ENCODE data around the gene ABCA3.

ABCA3 gene

DNA sequence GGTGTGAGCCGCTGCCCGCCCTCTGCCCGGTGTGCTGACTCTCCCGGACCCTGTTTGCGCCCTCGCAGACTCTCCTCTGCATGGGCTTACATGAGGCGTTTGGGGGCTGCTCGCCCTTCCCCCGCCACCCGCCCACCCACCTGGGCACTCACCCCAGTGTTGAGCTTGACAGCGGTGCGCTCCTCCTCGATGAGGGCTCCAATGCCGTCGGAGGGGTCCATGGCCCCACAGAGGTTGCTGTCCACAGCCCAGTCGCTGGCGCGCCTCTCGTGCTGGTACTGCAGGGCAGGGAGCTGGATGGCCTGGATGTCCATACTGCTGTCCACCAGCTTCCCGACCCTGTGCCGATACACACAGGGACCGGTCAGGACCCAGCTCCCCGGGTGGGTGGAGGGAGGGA lies 51.2 kb downstream of the ABCA3 start:
- no peak for DNase-seq (ENCODE audit: low read depth, low spot score)
- Histone ChIP-seq H3K27me3 (ENCODE audit: control insufficient read depth, insufficient read depth, low read length) (no peaks in the 10 kb centered on the region), H3K27ac (ENCODE audit: low read length) (no peak overlapping the region), H3K4me3 (ENCODE audit: low read length) (no peak overlapping the region), H3K36me3 (ENCODE audit: control insufficient read depth, insufficient read depth, low read length) (no peaks in the 10 kb centered on the region), H3K9me3 (ENCODE audit: control insufficient read depth, insufficient read depth, low read length) (no peaks in the 10 kb centered on the region), H3K4me1 (ENCODE audit: control insufficient read depth, insufficient read depth, low read length) (no peaks in the 10 kb centered on the region)
- WGBS (ENCODE audit: insufficient coverage, insufficient read length) = no CpG with 5 or more reads among the region's 23 CpGs

DNA sequence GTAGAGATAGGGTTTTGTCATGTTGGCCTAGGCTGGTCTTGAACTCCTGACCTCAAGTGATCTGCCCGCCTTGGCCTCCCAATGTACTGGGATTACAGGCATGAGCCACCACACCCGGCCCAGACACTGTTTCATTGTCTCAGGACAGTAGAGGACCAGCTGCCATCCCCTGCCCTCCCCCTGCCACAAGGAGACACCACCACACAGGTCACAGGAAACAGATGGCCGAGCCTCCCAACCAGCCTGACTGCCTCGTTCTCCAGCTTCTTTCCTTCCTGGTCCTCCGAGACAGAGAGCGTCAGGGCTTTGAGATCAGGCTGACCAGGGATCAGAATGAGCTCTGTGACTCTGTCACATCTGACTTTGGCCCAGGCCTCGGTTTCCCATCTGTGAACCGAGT lies 51.8 kb downstream of the ABCA3 start:
- Histone ChIP-seq H3K36me3 (ENCODE audit: control insufficient read depth, insufficient read depth, low read length) (no peaks in the 10 kb centered on the region), H3K9me3 (ENCODE audit: control insufficient read depth, insufficient read depth, low read length) (no peaks in the 10 kb centered on the region), H3K27ac (ENCODE audit: low read length) (no peak overlapping the region), H3K4me3 (ENCODE audit: low read length) (no peak overlapping the region), H3K4me1 (ENCODE audit: control insufficient read depth, insufficient read depth, low read length) (no peaks in the 10 kb centered on the region), H3K27me3 (ENCODE audit: control insufficient read depth, insufficient read depth, low read length) (no peaks in the 10 kb centered on the region)
- DNase-seq (ENCODE audit: low read depth, low spot score) = no peak
- WGBS (ENCODE audit: insufficient coverage, insufficient read length) = no CpG with 5 or more reads among the region's 8 CpGs

DNA sequence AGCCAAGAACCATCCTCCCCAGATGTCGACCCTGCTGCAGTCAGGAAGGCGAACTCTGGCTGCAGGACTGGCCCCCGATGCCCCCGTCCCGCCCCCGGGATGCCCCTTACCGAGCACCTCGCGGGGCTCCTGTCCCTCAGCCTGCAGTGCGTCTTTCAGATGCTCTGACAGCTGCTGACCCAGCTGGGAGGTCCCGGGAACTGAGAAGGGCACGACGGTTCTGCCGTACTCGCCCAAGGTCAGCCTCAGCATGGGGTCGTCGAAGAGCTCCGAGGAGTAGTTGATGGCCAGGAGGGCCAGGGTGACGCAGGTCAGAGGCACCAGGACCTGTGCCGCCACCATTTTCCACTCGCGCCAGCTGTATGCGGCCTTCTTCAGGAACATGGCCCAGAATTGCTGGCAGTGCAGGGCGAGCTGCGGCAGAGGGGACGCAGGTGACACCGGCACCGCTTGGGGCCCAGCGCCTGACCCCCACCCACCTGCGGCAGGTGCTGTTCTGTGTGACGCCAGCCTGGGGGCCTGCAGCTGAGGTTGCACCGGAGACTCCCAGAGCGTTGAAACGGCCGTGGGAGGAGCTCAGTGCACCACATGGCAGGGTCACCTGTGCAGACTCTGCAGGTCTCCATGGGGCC lies 52.5 kb downstream of the ABCA3 start:
- Histone ChIP-seq H3K4me3 (ENCODE audit: low read length) (no peak overlapping the region), H3K4me1 (ENCODE audit: control insufficient read depth, insufficient read depth, low read length) (no peaks in the 10 kb centered on the region), H3K27me3 (ENCODE audit: control insufficient read depth, insufficient read depth, low read length) (no peaks in the 10 kb centered on the region), H3K27ac (ENCODE audit: low read length) (no peak overlapping the region), H3K9me3 (ENCODE audit: control insufficient read depth, insufficient read depth, low read length) (no peaks in the 10 kb centered on the region), H3K36me3 (ENCODE audit: control insufficient read depth, insufficient read depth, low read length) (no peaks in the 10 kb centered on the region)
- DNase-seq (ENCODE audit: low read depth, low spot score) = no peak
- no CpG with 5 or more reads among the region's 35 CpGs for WGBS (ENCODE audit: insufficient coverage, insufficient read length)

DNA sequence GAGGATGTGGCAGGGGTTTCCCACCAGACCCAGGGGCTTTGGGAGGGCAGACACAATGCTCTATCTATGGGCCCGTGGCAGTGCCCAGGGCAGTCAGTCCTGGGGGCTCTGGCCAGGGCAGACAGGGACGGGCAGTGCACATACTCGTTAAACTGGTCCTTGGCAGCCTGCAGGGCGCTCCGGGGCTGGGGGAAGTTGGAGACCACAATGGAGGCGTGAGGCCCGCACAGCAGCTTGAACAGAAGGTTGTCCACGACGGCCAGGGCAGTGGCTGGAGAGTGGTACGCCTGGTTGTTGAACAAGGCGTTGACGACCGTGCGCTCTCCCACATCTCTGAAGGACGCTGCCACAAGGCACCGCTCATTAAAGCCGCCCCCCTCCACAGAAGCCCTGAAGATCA lies 54.0 kb downstream of the ABCA3 start:
- no peaks in the 10 kb centered on the region for H3K36me3 ChIP-seq (ENCODE audit: control insufficient read depth, insufficient read depth, low read length)

DNA sequence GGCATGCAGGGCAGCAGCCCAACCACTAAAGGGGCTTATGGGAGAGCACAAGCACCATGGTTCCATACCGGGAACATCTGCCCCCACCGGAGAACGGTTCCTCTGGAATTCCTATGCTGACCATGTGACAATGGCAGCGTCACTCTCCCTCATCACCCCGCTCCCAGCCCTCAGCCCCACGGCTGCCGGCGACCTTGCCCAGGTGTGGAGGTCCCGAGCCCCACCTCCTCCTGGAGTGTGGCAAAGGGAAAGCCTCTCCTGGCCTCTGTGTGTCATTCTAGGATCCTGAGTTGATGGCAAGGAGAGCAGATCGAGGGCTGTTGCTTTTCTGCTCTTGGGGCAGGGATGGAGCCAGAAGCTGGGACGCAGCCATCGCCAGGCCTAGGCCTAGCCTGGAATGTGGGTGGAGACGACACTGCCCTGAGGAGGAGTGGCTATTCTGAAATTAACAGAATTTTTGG lies 54.8 kb downstream of the ABCA3 start:
- WGBS (ENCODE audit: insufficient coverage, insufficient read length) = no CpG with 5 or more reads among the region's 13 CpGs
- no peaks in the 10 kb centered on the region for H3K27me3 ChIP-seq (ENCODE audit: control insufficient read depth, insufficient read depth, low read length)

More for the DNA sequence above, 54.0 kb downstream of the ABCA3 start:
- Histone ChIP-seq H3K4me3 (ENCODE audit: low read length) (no peak overlapping the region), H3K27ac (ENCODE audit: low read length) (no peak overlapping the region), H3K4me1 (ENCODE audit: control insufficient read depth, insufficient read depth, low read length) (no peaks in the 10 kb centered on the region), H3K27me3 (ENCODE audit: control insufficient read depth, insufficient read depth, low read length) (no peaks in the 10 kb centered on the region), H3K9me3 (ENCODE audit: control insufficient read depth, insufficient read depth, low read length) (no peaks in the 10 kb centered on the region)
- no peak for DNase-seq (ENCODE audit: low read depth, low spot score)
- no CpG with 5 or more reads among the region's 17 CpGs for WGBS (ENCODE audit: insufficient coverage, insufficient read length)

DNA sequence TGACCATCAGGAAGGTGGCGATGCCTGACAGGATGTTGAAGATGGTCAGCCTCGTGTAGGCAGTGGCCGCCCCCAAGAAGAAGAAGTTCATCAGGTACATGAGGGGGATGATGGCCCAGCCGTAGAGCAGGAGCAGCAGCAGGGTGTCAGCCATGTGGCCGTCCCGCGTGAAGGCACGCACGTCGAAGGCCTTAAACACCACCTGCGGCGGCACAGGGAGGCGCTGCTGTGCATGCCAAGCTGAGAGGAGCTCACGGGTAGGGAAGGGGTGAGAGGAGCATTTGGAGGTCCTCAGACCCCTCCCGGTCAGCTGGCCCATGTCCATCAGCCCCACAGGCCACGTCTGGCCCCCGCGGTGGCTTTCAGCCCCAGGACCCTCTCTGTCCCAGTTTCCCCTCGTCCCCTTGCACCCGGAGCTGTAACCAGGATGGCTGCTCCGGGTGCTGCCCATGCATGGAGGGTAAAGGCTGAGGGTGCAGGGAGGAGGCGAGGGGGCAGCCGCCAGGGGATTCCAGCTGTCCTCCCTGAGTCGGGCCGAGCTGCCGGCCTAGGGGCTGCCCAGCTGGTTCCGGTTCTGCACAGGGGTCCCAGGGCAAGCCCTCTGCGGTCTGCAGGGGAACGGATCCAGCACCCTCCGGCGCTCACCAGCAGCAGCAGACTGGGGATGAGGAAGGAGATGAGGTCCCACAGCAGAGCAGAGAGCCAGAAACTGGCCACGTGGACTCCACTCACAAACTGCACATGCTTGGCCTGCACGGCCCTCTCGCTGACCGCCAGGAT lies 55.5 kb downstream of the ABCA3 start:
- H3K36me3 ChIP-seq (ENCODE audit: control insufficient read depth, insufficient read depth, low read length) = no peaks in the 10 kb centered on the region
- DNase-seq (ENCODE audit: low read depth, low spot score) = no peak
- H3K27me3 ChIP-seq (ENCODE audit: control insufficient read depth, insufficient read depth, low read length) = no peaks in the 10 kb centered on the region
- WGBS (ENCODE audit: insufficient coverage, insufficient read length) = no CpG with 5 or more reads among the region's 35 CpGs
- H3K9me3 ChIP-seq (ENCODE audit: control insufficient read depth, insufficient read depth, low read length) = no peaks in the 10 kb centered on the region
- H3K27ac ChIP-seq (ENCODE audit: low read length) = no peak overlapping the region
- H3K4me3 ChIP-seq (ENCODE audit: low read length) = no peak overlapping the region
- H3K4me1 ChIP-seq (ENCODE audit: control insufficient read depth, insufficient read depth, low read length) = no peaks in the 10 kb centered on the region

More for the DNA sequence above, 54.8 kb downstream of the ABCA3 start:
- no peaks in the 10 kb centered on the region for H3K4me1 ChIP-seq (ENCODE audit: control insufficient read depth, insufficient read depth, low read length)
- no peaks in the 10 kb centered on the region for H3K36me3 ChIP-seq (ENCODE audit: control insufficient read depth, insufficient read depth, low read length)
- H3K27ac ChIP-seq (ENCODE audit: low read length) = no peak overlapping the region
- DNase-seq (ENCODE audit: low read depth, low spot score) = no peak
- H3K4me3 ChIP-seq (ENCODE audit: low read length) = no peak overlapping the region
- no peaks in the 10 kb centered on the region for H3K9me3 ChIP-seq (ENCODE audit: control insufficient read depth, insufficient read depth, low read length)

DNA sequence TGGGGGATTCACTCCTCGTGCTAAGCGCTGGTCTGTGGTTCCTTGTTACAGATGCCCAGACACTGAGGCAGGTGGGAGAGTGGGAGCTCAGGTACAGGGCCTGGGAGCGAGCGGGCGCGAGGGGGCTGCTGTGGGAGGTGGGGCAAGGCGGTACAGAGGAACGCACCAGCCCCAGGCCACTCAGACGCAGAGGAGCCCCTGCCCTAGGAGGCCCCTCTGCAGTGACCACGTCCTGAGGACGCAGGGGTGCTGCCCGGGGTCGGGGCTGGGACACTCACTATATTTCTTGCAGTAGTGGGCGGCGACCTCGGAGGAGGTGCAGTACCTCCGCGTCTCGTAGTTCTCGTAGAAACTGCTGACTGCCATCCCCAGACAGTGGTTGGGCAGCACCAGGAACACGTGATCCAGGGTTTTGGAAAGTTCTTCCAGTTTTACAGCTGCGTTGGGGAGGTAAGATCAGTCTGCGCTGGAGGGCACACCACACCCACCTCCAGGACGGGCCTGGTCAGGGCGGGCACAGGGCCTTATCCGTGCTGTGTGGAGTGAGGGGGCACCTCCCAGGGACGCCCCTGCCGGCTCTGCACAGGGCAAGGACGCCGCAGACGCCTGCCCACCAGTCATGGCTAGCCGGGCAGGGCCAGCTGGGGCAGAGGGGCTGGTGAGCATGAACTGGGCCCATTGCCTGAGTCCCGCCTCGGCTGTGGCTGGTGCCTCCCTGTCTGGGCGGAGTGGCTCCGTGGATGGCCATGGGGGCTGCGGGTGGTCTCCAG lies 56.3 kb downstream of the ABCA3 start:
- no CpG with 5 or more reads among the region's 37 CpGs for WGBS (ENCODE audit: insufficient coverage, insufficient read length)
- Histone ChIP-seq H3K27me3 (ENCODE audit: control insufficient read depth, insufficient read depth, low read length) (no peaks in the 10 kb centered on the region), H3K9me3 (ENCODE audit: control insufficient read depth, insufficient read depth, low read length) (no peaks in the 10 kb centered on the region), H3K36me3 (ENCODE audit: control insufficient read depth, insufficient read depth, low read length) (no peaks in the 10 kb centered on the region), H3K4me1 (ENCODE audit: control insufficient read depth, insufficient read depth, low read length) (no peaks in the 10 kb centered on the region), H3K27ac (ENCODE audit: low read length) (no peak overlapping the region), H3K4me3 (ENCODE audit: low read length) (no peak overlapping the region)
- no peak for DNase-seq (ENCODE audit: low read depth, low spot score)

DNA sequence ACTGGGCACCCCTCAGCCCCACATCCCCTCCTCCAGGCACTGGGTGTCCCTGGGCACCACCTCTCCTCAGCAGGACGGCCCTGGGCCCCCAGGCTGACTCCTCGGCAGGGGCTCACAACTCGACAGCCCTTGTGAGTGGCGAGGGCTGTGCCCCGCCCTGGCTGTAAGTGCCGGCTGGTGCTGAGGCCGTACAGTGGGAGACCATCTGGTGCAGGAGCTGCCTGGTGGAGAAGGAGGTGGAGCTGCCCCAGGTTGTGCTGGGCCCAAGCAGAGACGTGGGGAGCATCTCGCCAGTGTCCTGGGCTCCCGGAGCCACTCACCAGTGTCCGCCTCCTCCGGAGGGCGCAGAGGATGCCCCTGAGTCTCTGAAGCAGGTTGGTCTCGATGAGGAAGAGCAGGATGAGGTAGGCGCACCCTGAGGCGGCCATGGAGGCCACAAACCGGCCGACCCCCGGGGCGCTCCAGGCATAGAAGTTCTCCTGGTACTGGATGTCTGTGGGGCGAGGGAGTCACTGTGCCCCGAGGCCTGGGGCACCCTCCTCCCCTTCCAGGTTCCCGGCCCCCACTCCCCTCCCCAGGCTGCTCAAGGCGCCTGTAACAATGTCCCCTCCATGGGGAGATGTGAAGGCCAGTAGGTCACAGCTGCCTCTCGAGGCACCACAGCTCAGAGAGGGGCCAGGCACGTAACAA lies 57.5 kb downstream of the ABCA3 start:
- WGBS (ENCODE audit: insufficient coverage, insufficient read length) = no CpG with 5 or more reads among the region's 26 CpGs

DNA sequence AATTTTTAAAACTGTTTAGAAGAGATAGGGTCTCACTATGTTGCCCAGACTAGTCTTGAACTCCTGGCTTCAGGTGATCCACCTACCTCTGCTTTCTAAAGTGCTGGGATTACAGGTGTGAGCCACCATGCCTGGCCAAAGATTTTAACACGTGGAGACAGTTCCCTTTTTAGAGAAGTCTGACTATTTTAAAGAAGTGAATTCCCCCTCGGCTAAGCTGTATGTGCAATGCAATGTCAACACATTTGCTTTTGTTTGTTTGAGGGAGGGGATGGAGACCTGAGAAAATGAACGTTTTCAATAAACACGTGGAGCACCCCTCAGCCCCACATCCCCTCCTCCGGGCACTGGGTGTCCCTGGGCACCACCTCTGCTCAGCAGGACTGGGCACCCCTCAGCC lies 58.3 kb downstream of the ABCA3 start:
- no peaks in the 10 kb centered on the region; the same call in 1 of the 2 replicates for H3K36me3 ChIP-seq (ENCODE audit: control insufficient read depth, insufficient read depth, low read length)
- no CpG with 5 or more reads among the region's 5 CpGs for WGBS (ENCODE audit: insufficient coverage, insufficient read length)
- H3K4me3 ChIP-seq (ENCODE audit: low read length) = no peak overlapping the region
- H3K4me1 ChIP-seq (ENCODE audit: control insufficient read depth, insufficient read depth, low read length) = peaks cover 1% of the 10 kb centered on the region; the same call in 1 of the 2 replicates
- DNase-seq (ENCODE audit: low read depth, low spot score) = no peak
- H3K9me3 ChIP-seq (ENCODE audit: control insufficient read depth, insufficient read depth, low read length) = no peaks in the 10 kb centered on the region
- no peaks in the 10 kb centered on the region for H3K27me3 ChIP-seq (ENCODE audit: control insufficient read depth, insufficient read depth, low read length)
- no peak overlapping the region for H3K27ac ChIP-seq (ENCODE audit: low read length)

More for the DNA sequence above, 57.5 kb downstream of the ABCA3 start:
- no peaks in the 10 kb centered on the region for H3K9me3 ChIP-seq (ENCODE audit: control insufficient read depth, insufficient read depth, low read length)
- no peaks in the 10 kb centered on the region; the same call in 1 of the 2 replicates for H3K36me3 ChIP-seq (ENCODE audit: control insufficient read depth, insufficient read depth, low read length)
- H3K27ac ChIP-seq (ENCODE audit: low read length) = no peak overlapping the region
- no peaks in the 10 kb centered on the region for H3K4me1 ChIP-seq (ENCODE audit: control insufficient read depth, insufficient read depth, low read length)
- no peaks in the 10 kb centered on the region for H3K27me3 ChIP-seq (ENCODE audit: control insufficient read depth, insufficient read depth, low read length)
- no peak overlapping the region for H3K4me3 ChIP-seq (ENCODE audit: low read length)
- no peak for DNase-seq (ENCODE audit: low read depth, low spot score)

DNA sequence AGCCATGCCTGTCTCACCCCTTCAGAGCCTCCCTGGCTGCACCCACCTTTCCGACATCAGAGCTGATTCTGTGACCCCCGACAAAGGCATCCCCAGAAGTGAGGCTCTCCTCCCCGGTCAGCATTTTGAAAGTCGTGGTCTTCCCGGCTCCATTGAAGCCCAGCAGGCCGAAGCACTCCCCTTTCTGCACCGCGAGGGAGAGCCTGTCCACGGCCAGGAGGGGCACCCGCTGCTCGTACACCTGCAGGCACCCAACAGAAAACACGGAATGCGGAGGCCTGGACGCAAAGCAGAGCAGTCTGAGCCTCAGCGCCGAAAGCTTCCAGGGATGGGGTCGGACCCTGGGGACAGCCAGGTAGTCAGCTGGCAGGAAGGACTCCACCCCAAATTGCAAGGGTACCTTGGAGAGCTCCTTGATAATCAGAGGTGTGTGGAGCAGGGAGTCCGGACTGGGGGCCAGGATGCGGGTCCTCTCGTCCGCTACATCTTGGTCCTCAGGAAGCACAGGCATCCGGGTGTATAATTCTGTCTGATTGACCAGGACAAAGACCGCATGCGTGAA lies 59.5 kb downstream of the ABCA3 start:
- no peak for DNase-seq (ENCODE audit: low read depth, low spot score)
- Histone ChIP-seq H3K4me1 (ENCODE audit: control insufficient read depth, insufficient read depth, low read length) (peaks cover 1% of the 10 kb centered on the region; the same call in 1 of the 2 replicates), H3K27me3 (ENCODE audit: control insufficient read depth, insufficient read depth, low read length) (no peaks in the 10 kb centered on the region), H3K4me3 (ENCODE audit: low read length) (no peak overlapping the region), H3K27ac (ENCODE audit: low read length) (no peak overlapping the region), H3K9me3 (ENCODE audit: control insufficient read depth, insufficient read depth, low read length) (no peaks in the 10 kb centered on the region), H3K36me3 (ENCODE audit: control insufficient read depth, insufficient read depth, low read length) (no peaks in the 10 kb centered on the region; the same call in 1 of the 2 replicates)
- no CpG with 5 or more reads among the region's 24 CpGs for WGBS (ENCODE audit: insufficient coverage, insufficient read length)
